GM21447 (cell line): Measurements from ENCODE around the gene COMT.
"Not testable (repeated sequence)": the region's sequence is repeated elsewhere in the genome, so short reads cannot be mapped to it uniquely, and the experiment has no call there.

ENCODE experiments used
- ATAC-seq: cut with Tn5 transposase; IDR thresholded peaks from one replicate; pipeline ENCODE4 v1.9.1; 2021; ENCODE audit not compliant: unreplicated experiment

COMT gene

GRCh38 chr22:19928207-19928606 is 13.4 kb upstream of the COMT start:
- no peak for ATAC-seq

GRCh38 chr22:19929586-19930550 is 11.7 kb upstream of the COMT start:
- no peak for ATAC-seq

GRCh38 chr22:19930551-19931486 is 10.8 kb upstream of the COMT start:
- no peak for ATAC-seq

GRCh38 chr22:19931514-19931913 is 10.1 kb upstream of the COMT start:
- ATAC-seq = no peak

- ATAC-seq = no peak
Measured at GRCh38 chr22:19932367-19933206, 9.0 kb upstream of the COMT start.

GRCh38 chr22:19933341-19934241 is 8.0 kb upstream of the COMT start:
- no peak for ATAC-seq

- not testable (repeated sequence) for ATAC-seq
Measured at GRCh38 chr22:19935123-19935718, 6.4 kb upstream of the COMT start.

- ATAC-seq = no peak
Measured at GRCh38 chr22:19936513-19936912, 5.1 kb upstream of the COMT start.

- ATAC-seq = no peak
Measured at GRCh38 chr22:19937616-19938473, 3.7 kb upstream of the COMT start.

- no peak for ATAC-seq
Measured at GRCh38 chr22:19940536-19941364, 822 bp upstream of the COMT start.

GRCh38 chr22:19942157-19943081 is 847 bp downstream of the COMT start:
- no peak for ATAC-seq

GRCh38 chr22:19943082-19944026 is 1.8 kb downstream of the COMT start:
- ATAC-seq = no peak

- ATAC-seq = no peak
Measured at GRCh38 chr22:19948057-19948760, 6.6 kb downstream of the COMT start.

- ATAC-seq = no peak
Measured at GRCh38 chr22:19951346-19951745, 9.8 kb downstream of the COMT start.
